ENCODE results near the gene PF4V1. TPM values are rescaled to one million over a fixed set of nuclear protein-coding genes. Genes with fewer than 3 reads are reported as not detected.

PF4V1 gene
- polyA plus RNA-seq, 6 donors from 2014 or later: 1.2 to 6.6 (median 5.1) TPM; not detected in 2

Other genes starting within 250 kb of the PF4V1 start
- gene RASSF6, start 232.9 kb upstream of the PF4V1 start, polyA plus RNA-seq (ENCODE audit: low read depth in 6 of 6): 1 to 10 TPM in 1 of 6 donors, under 1 TPM in 1, not detected in 4; 0.52 to 2.1 TPM
- gene CXCL8, start 112.7 kb upstream of the PF4V1 start, polyA plus RNA-seq (ENCODE audit: low read depth in 6 of 6): 1 to 10 TPM in 2 of 6 donors, under 1 TPM in 2, not detected in 2; 0.21 to 4.5 (median 0.77) TPM
- gene CXCL6, start 16.6 kb upstream of the PF4V1 start, polyA plus RNA-seq (ENCODE audit: low read depth in 6 of 6): not detected
- not detected for gene CXCL1, start 16.1 kb downstream of the PF4V1 start, polyA plus RNA-seq (ENCODE audit: low read depth in 6 of 6)
- 10 to 100 TPM; 10.2 to 78.8 (median 34.5) TPM for gene PF4, start 128.7 kb downstream of the PF4V1 start, polyA plus RNA-seq (ENCODE audit: low read depth in 6 of 6)
- gene PPBP, start 134.9 kb downstream of the PF4V1 start, polyA plus RNA-seq (ENCODE audit: low read depth in 6 of 6): 100 to 1,000 TPM in 1 of 6 donors, 10 to 100 TPM in 5; 32.9 to 154 (median 84.7) TPM
- under 1 TPM in 5 of 6 donors, not detected in 1; 0.21 to 0.53 (median 0.35) TPM for gene CXCL5, start 145.4 kb downstream of the PF4V1 start, polyA plus RNA-seq (ENCODE audit: low read depth in 6 of 6)
- not detected for gene CXCL3, start 185.4 kb downstream of the PF4V1 start, polyA plus RNA-seq (ENCODE audit: low read depth in 6 of 6)
- not detected for gene CXCL2, start 245.9 kb downstream of the PF4V1 start, polyA plus RNA-seq (ENCODE audit: low read depth in 6 of 6)

Data from naive B cell (primary cell).